Retinal pigment epithelial cell (primary cell): ENCODE results near the gene DEFB113.

ENCODE experiments used
- DNase-seq: peaks from one replicate; pipeline ENCODE4 v3.0.0-alpha.2; 2010; ENCODE audit warnings: low read depth
- H3K4me3 ChIP-seq: 2 replicates; pipeline ENCODE4 v1.5.1; 2011; ENCODE audit warnings: mild to moderate bottlenecking, low read length, control low read depth, moderate library complexity
- CTCF ChIP-seq: conservative IDR thresholded peaks from 2 replicates; pipeline ENCODE4 v1.5.1; 2011; ENCODE audit warnings: low read depth, low read length, control low read depth, inconsistent platforms

DEFB113 gene

GRCh38 chr6:49919935-49920644 lies 49.3 kb downstream of the DEFB113 start:
- no peak for TF ChIP-seq CTCF
- H3K4me3 ChIP-seq, result no peak overlapping the region
- no peak for DNase-seq

- no peak overlapping the region for H3K4me3 ChIP-seq
- no peak for DNase-seq
- TF ChIP-seq CTCF, result no peak
Observed at GRCh38 chr6:49919261-49919660, 50.2 kb downstream of the DEFB113 start.

- DNase-seq, result no peak
- H3K4me3 ChIP-seq, result no peak overlapping the region
- TF ChIP-seq CTCF, result no peak
Observed at GRCh38 chr6:49918787-49919186, 50.6 kb downstream of the DEFB113 start.
